G401 (cell line): ENCODE results near the gene TKT. TPM values are rescaled to one million over a fixed set of nuclear protein-coding genes. Genes with fewer than 3 reads are reported as not detected.

ENCODE experiments used
- DNase-seq: peaks from one replicate; pipeline ENCODE4 v3.0.0-alpha.2; 2015; ENCODE audit warnings: low spot score
- in situ Hi-C: cut with HindIII; loops from 2 replicates; pipeline ENCODE4 v1.10.0; 2016; ENCODE audit warnings: low sequenced_read_pairs, mixed read lengths
- total RNA-seq: library from RNA; depleted of rRNA; stranded (reverse); fragments of >200 nt; shearing (Covaris generic); gene quantifications from 2 replicates; pipeline ENCODE4 v1.2.3, GENCODE V29; 2014

Gene TKT
- total RNA-seq, 1 experiment from 2014 or later, result 976 TPM

DNA sequence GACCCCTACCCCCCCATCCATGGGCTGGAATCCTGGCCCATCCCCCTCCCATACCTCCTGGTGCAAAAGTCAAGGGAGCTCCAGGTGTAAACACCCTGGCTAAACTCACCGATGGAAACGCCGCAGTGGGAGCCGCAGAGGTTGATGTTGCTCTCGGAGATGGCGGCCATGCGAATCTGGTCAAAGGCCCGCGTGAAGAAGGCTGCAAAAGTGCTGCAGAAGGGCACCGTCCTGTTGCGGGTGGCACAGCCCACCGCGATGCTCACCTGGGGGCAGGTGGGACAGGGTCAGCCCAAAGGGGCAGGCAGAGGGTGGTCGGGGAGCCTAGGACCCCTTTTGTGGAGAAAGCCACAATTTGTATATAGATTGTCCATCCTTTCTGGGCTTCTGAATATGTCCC lies 26.7 kb downstream of the TKT start:
- in situ Hi-C loops, result no loop called here
- no peak for DNase-seq

DNA sequence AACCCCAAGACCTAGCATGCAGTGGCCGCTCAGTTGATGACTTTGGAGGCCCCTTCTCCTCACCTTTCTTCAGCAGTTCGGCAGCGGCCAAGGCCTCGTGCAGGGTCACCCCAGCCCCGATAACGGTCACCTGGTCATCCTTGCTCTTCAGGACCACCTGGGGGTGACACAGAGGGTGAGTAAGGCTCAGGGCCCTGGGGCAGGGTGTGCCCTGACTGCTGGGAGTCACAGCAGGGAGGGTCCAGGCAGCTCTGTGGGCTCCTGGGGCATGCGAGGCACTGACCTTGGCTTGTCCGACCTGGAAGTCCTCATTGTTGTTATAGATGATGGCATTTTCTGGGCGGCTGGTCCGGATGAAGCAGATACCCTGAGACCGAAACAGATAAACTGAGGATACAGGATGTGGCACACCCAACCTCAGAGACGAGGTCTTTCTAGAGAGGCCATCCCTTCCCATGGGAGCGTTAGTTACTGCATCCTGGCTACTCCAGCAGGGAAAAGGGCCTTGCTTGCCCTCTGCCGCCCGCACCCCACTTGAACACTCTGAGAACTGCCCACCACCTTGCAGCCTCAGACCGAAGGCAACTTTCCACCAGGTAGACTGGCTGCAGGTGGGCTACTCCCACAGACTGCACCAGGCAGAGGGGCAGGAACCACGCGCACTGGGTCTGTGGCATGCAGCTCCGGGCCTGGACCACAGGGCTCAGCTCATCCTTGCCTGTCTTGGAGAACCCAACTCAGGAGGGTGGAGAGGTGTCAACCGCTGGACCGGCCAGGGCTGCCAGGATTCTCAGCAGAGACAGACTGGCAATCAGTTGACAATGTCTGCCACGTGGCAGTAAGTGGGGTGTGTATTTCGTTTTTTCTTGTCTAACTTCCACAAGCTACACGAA lies 27.6 kb downstream of the TKT start:
- DNase-seq, result no peak
- in situ Hi-C loops, result no loop called here

DNA sequence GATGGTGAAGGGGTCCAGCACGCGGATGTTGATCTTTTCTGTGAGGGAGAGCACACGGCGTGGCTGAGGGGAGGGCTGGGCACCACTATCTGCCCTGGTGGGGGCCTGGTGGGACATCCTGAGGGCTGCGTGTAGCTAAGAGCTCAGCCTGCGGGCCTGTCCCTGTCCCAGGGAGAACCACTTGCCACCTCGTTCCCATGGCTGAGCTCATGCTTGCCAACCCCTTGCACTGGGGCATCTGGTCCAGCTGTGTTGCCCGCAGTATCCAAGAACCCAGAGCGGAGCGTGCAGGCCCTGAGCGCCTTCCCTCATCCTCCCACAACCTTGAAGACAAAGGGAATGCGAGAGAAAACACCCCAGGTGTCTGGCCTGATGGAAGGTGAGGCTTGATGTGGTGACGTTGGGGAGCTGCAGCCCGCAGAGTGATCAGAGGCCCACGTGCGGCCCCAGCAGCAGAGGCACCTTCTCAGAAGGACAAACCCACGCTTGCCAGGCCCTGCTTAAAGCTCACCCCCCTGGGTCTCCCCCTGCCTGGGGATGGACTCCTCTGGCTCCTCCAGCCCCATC lies 28.9 kb downstream of the TKT start:
- DNase-seq, result no peak
- in situ Hi-C loops, result no loop called here

DNA sequence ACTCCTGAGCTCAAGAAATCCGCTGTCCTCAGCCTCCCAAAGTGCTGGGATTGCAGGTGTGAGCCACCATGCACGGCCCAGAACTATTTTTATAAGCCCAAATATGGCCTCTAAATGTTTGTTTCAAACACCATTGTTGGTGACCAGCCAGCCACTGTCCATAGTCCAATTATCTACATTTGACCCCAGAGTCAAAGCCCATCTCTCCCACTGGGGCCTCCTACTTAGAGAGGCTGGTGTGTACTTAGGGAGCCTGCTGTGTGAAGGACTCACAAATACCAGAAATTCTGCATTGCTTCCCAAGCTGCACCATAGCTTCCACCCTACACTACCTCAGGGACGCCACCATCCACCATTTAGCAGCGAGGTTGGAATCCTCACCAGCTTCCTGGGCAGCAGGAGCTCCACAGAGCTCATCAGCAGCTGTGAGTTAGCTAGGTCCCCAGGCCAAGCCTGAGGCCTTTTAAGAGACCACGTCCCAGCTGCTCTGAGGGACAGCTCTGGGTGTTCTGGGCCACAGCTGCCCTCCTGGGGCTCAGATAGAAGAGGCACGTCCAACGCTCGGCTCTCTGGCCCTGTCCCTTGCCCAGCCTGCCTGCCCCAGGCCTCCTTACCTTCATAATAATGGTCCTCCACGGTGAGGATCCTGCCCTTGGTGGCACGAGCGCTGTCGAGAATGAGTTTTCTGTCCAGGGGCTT lies 29.5 kb downstream of the TKT start:
- in situ Hi-C loops, result no loop called here
- DNase-seq, result no peak

DNA sequence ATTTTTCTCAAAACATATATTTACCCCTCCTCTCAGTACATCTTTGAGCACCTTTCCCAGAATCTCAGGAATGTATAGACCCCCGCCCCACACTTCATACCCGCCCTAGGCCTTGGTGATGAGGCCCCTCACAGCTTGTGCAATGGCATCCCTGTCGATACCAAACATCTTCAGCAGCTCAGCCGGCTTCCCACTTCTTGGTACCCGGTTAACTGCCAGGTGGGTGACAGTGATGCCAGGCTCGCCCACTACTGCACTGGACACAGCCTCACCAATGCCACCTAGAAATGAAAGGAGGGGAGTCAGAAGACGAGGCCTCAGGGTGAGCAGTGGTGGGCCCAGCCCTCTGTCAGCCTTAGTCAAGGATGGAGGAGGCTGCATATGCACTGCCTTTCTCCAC lies 30.2 kb downstream of the TKT start:
- in situ Hi-C loops, result no loop called here
- DNase-seq, result no peak

DNA sequence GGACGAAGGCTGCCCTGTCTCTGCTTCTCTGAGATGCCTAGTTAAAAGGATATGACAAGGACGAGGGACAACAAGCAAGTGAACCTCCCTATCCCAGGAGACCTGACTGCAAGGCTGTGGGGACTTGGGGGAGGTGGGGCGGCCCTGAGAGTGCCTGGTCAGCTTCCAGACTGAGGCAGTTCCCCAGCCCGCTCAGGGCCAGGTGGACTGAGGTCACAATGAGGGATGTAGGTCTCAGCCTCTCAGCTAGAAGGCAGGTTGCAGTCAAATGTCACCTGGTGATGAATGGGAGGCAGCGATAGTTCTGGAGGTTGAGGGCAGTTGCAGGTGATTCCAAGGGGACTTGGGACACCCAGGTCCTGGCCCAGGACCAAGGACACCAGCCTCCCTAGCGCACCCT lies 30.6 kb downstream of the TKT start:
- no peak for DNase-seq
- in situ Hi-C loops, result no loop called here

DNA sequence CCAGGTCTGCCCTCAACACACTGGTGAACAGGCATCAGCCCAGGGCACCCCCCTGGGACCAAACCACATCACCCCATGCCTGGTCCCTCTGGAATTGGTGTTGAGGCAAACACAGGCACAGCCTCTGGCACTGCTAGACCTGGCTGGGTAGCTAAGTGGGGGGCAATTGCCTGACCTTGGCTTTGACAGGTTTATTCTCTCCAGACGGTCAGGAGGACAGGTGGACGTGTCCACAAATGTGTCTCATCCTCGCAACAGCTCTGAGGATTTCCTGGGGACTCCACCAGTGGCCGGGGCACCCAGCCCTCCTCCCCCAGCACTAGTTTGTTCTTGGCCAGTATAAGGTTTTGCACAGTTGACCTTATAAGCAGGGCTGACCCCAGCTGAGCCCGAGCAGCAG lies 31.3 kb downstream of the TKT start:
- DNase-seq, result no peak
- in situ Hi-C loops, result no loop called here

DNA sequence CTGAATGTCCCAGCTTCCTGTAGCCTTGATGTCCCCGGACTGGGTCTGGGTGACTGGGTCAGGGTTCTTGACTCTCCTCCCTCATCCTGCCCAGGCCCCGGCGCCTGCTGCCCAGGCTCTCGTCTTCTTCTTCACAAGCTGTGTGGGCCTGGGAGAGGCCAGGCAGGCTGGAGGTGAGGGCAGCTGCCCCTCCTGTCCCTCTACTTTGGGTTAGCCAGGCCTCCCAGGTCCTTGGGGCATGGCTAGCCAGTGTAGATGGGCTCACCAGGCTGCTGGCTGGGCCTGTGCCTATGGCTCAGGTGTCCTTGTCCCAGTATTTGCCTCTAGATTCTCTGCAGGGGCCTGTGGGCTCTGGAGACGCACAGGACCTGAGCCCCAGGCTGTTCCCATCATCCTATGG lies 31.8 kb downstream of the TKT start:
- no peak for DNase-seq
- in situ Hi-C loops, result no loop called here

DNA sequence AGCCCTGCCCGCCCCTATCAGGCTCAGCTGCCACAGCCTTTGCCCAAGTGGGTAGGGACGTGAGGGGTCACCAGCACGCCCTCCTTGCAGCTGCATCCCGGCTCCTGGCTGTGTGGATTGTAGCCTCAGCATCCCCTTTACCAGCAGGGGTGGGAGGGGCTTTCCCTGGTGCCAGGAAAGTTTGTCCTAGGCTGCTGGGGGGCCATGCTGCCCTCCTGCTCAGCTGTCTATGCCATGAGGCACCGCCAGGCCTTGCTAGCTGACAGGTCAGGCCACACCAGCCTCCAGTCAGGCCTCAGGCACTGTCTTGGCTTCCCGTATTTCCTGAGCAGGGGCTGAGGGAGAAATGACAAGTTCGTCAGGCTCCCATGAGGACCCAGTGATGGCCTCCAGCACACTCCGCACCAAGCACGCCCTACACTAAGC lies 32.3 kb downstream of the TKT start:
- DNase-seq, result no peak
- in situ Hi-C loops, result no loop called here

DNA sequence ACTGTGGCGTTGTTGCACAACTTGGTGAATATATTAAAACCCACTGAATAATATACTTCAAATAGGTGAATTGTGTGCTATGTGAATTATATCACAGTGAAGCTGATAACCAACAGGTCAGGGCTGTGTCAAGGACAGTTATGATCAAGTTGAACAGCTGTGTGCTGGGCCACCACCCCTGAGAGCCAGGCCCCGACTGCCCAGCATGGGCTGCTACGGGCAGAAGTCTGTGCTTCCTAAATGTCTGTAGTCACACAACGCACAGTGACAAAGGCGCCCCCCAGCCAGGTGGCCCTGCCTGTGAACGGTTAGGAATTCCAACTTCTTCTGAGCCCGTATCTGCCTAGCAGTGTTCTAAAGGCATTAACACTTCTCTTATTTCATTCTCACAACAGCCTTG lies 32.8 kb downstream of the TKT start:
- no peak for DNase-seq
- in situ Hi-C loops, result no loop called here

DNA sequence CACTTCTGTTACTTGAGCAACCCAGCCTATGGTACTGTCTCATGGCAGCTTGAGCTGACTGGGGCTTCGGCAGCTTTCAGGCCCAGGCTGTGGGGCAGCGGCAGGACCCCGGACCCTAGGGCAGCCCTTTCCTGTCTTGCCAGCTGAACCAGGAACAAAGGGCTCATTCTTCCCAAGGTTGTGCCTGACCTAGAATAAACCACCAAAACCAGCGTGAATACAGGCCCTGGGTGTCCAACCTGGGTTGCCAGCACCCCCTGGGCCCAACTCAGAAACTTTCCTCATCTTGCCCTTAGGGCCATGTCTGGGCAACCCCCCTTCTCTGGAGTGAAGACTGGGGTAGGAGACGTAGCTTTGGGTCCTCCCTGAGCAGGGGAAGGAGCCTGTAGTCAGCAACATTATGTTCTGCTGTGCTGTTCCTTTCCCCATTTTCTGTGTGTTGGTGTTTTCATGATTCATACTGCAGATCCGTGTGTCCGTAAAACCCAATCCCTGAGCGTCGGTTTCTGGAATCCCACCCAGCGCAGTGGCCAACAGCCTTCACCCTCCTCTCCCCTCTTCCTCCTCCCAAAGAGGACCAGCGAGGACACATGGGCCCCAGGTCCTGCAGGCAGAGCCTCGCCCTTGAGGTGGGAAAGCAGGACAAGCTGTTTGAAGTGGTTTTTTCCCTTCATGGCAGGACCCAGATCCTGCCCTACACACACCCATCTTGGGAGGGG lies 33.5 kb downstream of the TKT start:
- DNase-seq, result no peak
- in situ Hi-C loops, result no loop called here

DNA sequence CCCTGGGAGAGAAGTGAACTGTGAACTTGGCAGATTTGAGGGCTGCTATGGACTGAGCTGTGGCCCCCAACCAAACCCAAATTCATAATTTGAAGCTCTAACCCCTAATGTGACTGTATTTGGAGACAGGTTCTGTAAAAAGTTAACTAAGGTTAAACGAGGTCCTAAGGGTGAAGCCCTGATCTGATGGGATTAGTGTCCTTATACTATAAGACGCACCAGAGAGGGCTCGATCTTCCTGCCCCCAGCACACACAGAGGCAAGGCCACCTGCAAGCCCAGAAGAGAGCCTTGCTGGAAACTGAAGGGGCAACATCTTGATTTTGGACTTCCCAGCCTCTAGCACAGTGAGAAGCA lies 34.0 kb downstream of the TKT start:
- in situ Hi-C loops, result no loop called here
- DNase-seq, result no peak

DNA sequence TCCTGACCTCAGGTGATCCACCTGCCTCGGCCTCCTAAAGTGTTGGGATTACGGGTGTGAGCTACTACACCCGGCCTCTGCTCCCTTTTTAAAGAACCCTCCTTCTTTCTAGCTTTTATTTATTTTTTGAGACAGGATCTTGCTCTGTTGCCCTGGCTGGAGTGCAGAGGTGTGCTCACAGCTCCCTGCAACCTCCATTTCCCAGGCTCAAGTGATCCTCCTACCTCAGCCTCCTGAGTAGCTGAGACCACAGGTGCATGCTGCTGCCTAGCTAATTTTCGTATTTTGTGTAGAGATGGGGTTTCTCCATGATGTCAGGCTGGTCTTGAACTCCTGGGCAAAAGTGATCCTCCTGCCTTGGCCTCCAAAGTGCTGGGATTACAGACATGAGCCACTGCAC lies 34.5 kb downstream of the TKT start:
- in situ Hi-C loops, result no loop called here
- no peak for DNase-seq

DNA sequence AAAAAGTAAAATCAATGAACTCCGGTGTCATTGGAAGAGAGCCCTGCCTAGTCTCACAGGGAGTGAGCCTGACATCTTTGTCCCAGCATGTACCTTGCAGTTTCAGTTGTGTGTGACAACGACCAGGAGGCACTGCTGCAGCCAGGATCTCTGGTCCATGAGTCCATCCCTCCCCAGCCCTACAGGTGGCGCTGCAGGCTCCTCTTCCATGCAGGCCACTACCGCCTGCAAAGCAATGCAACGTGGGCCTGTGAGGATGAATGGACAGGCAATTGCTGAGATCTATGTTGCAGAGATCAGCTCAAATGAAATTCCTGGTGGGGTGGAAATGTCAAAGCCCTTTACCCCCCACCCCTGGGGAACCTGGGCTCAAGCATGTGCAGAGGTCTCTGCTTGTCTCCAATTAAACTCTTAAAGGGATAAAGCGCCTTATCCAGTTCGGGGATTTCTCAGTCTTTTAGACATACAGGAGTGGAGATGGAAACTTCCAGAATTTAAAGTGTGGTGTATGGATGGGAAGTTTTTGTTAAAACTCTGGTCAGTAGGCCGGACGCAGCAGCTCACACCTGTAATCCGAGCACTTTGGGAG lies 35.8 kb downstream of the TKT start:
- in situ Hi-C loops, result no loop called here
- DNase-seq, result peak; percentile 74

DNA sequence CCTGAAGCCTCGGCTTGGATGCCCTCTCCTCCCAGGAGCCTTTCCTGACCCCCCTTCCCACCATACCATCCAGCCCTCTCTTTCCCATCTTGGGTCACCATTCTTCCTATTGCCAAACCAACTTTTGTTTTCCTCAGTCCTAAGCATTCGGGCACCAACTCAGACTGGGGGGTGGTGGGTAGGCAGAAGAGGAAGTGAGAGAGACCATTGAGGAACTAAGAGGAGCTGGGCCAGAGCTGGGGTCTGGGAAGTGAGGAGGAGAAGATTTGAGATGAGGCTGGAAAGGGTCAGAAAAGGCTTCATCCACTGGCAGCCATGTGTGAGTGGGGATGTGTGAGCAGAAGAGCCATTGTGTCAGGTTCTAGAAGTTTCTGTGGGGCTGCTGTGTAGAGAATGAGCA lies 37.7 kb downstream of the TKT start:
- in situ Hi-C loops, result no loop called here
- no peak for DNase-seq

DNA sequence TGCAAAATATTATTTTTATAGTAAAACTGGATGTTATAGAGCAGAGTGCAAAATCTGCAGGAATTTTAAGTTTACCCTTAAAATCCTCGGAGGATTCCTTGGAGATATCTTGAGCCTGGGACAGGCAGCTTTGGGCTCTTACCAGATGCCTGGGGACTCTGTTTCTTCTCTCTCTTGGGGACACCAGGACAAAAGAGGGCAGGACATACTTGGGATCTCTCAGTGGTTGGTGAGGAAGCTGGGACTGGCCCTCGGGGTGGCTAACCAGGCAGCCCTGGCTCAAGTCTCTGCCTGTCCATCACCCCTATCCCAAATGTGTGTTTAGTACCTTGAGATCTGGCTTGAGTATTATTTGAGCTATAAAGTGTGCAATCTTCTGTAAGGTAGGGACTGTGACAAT lies 38.6 kb downstream of the TKT start:
- in situ Hi-C loops, result no loop called here
- DNase-seq, result no peak

DNA sequence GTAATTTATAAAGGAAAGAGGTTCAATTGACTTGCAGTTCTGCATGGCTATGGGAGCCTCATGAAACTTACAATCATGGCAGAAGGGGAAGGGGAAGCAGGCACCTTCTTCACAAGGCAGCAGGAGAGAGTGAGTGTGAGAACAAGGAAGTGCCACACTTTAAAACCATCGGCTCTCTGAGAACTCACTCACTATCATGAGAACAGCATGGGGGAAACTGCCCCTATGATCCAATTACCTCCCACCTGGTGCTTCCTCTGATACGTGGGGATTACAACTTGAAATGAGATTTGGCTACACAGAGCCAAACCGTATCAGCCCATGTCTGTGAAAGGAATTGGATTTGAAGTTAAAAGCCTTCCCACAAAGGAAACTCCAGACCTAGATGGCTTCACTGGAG lies 39.1 kb downstream of the TKT start:
- DNase-seq, result no peak
- in situ Hi-C loops, result no loop called here

DNA sequence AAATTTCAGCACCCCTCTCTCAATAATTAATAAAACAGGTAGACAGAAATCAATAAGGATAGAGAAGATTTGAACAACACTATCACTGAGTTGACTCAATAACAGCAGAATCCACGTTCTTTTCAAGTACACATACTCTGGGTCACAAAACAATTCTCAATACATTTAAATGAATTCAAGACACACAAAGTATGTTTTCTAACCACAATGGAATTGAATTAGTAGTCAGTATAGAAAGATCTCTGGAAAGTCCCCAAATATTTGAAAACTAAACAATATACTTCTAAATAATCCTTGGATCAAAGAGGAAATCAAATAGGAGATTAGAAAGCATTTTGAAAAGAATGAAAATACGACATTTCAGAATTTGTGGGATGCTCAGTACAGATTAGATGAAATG lies 40.0 kb downstream of the TKT start:
- no peak for DNase-seq
- in situ Hi-C loops, result no loop called here

DNA sequence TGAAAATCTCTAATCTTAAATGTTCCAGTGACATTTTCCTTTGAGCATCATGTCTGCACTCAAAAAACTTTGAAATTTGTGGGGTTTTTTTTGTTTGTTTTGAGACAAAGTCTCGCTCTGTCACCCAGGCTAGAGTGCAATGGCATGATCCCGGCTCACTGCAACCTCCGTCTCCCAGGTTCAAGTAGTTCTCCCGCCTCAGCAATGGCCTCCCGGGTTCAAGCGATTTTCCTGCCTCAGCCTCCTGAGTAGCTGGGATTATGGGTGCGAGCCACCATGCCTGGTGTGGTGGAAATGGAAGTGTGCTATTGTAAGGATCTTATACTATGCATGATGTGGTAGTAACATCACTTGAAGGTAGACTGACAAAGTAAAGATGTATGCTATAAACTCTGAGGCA lies 42.5 kb downstream of the TKT start:
- no peak for DNase-seq
- in situ Hi-C loops, result no loop called here
